Keratinocyte (primary cell): ENCODE measurements around the gene HPS1. TPM values are rescaled to one million over a fixed set of nuclear protein-coding genes. Genes with fewer than 3 reads are reported as not detected.

ENCODE experiments used
- DNase-seq: peaks from one replicate; pipeline ENCODE4 v3.0.0-alpha.2; 2011; ENCODE audit warnings: low read depth, missing footprints, low spot score
- FAIRE-seq: peaks from 2 replicates; lab custom pipeline; 2011; peaks lifted over from hg19 to GRCh38; lab: Jason Lieb, UNC
- H2AFZ ChIP-seq: 2 replicates; pipeline ENCODE4 v1.6.0; 2012; ENCODE audit warnings: low read length, control low read depth, inconsistent platforms; ENCODE audit not compliant: control insufficient read depth
- H3K27ac ChIP-seq: 2 replicates; pipeline ENCODE4 v1.5.1; 2011; ENCODE audit warnings: low read length; ENCODE audit not compliant: control insufficient read depth, insufficient read depth
- H3K27me3 ChIP-seq: 3 replicates; pipeline ENCODE4 v1.6.0; 2011; ENCODE audit warnings: low read length; ENCODE audit not compliant: control insufficient read depth, insufficient read depth; ENCODE audit errors: extremely low read depth
- H3K36me3 ChIP-seq, 2 experiments: 2 replicates in 1 of 2; 3 replicates in 1 of 2; pipeline ENCODE4 v1.5.1; 2011; ENCODE audit warnings: low read length in 2 of 2, mild to moderate bottlenecking in 1 of 2; ENCODE audit not compliant: control insufficient read depth in 2 of 2, insufficient read depth in 2 of 2; ENCODE audit errors: extremely low read depth in 1 of 2
- H3K4me1 ChIP-seq: 3 replicates; pipeline ENCODE4 v1.5.1; 2011; ENCODE audit warnings: low read length; ENCODE audit not compliant: control insufficient read depth, insufficient read depth; ENCODE audit errors: extremely low read depth
- H3K4me2 ChIP-seq: 3 replicates; pipeline ENCODE4 v1.6.0; 2011; ENCODE audit warnings: low read depth, low read length; ENCODE audit not compliant: control insufficient read depth, insufficient read depth; ENCODE audit errors: extremely low read depth
- H3K4me3 ChIP-seq, 3 experiments: fragments of 200-600 bp in 1 of 3; sonication (generic) in 1 of 3; 2 replicates in 2 of 3; 3 replicates in 1 of 3; pipeline ENCODE4 v1.5.1; 2011 to 2016; ENCODE audit warnings: low read length in 3 of 3, mild to moderate bottlenecking in 3 of 3, control low read depth in 2 of 3, inconsistent platforms in 1 of 3, low read depth in 1 of 3, mixed read lengths in 1 of 3, mixed run types in 1 of 3, moderate library complexity in 1 of 3; ENCODE audit not compliant: control insufficient read depth in 2 of 3, insufficient read depth in 2 of 3; ENCODE audit errors: extremely low read depth in 1 of 3
- H3K79me2 ChIP-seq: 2 replicates; pipeline ENCODE4 v1.6.0; 2012; ENCODE audit warnings: low read length; ENCODE audit not compliant: control insufficient read depth, insufficient read depth
- H3K9ac ChIP-seq: 3 replicates; pipeline ENCODE4 v1.6.0; 2011; ENCODE audit warnings: low read length; ENCODE audit not compliant: control insufficient read depth, insufficient read depth; ENCODE audit errors: extremely low read depth
- H3K9me1 ChIP-seq: 3 replicates; pipeline ENCODE4 v1.6.0; 2011; ENCODE audit warnings: low read length; ENCODE audit not compliant: control insufficient read depth, insufficient read depth; ENCODE audit errors: extremely low read depth
- H3K9me3 ChIP-seq: 2 replicates; pipeline ENCODE4 v1.5.1; 2012; ENCODE audit warnings: low read depth, low read length; ENCODE audit not compliant: control insufficient read depth
- H4K20me1 ChIP-seq: 3 replicates; pipeline ENCODE4 v1.6.0; 2011; ENCODE audit warnings: low read length; ENCODE audit not compliant: control insufficient read depth, insufficient read depth; ENCODE audit errors: extremely low read depth
- CTCF ChIP-seq, 3 experiments: IDR thresholded peaks in 1 of 3; conservative IDR thresholded peaks in 1 of 3; optimal IDR thresholded peaks in 1 of 3; 2 replicates in 2 of 3; 3 replicates in 1 of 3; pipeline versions ENCODE3 to v1.5.1; 2011; ENCODE audit warnings: low read length in 3 of 3, mild to moderate bottlenecking in 3 of 3, moderate library complexity in 2 of 3, control low read depth in 1 of 3, inconsistent platforms in 1 of 3; ENCODE audit not compliant: insufficient read depth in 2 of 3; ENCODE audit errors: extremely low read depth in 1 of 3
- EZH2 ChIP-seq: IDR thresholded peaks from one replicate; pipeline ENCODE4 v1.6.1; 2012; ENCODE audit warnings: inconsistent platforms, mild to moderate bottlenecking, low read length, moderate library complexity
- dilution Hi-C: fragments of 300-500 bp; cut with MboI; formaldehyde crosslinking; loops from one replicate; pipeline ENCODE4 v1.7.0; 2020; ENCODE audit warnings: low sequenced_read_pairs; ENCODE audit not compliant: extremely low pct_ligation_motif_present
- polyA plus RNA-seq, 5 experiments: library from polyadenylated mRNA; depleted of rRNA in 3 of 5; stranded (reverse) in 3 of 5; stranded (forward) in 1 of 5; unstranded in 1 of 5; fragments of >200 nt; gene quantifications; 1 replicate in 1 of 5; 2 replicates in 3 of 5; 3 replicates in 1 of 5; pipeline versions ENCODE4 v1.2.1 to v1.2.3, GENCODE V29; 2011 to 2012; ENCODE audit warnings: missing spikeins in 2 of 5, low read depth in 1 of 5, low replicate concordance in 1 of 5

Gene HPS1
- polyA plus RNA-seq, 1 donor (not counting 4 experiments of a cell fraction or from before 2014, with no cell fraction given), result 39.4 TPM

- no peak for TF ChIP-seq EZH2
- no peak overlapping the region for H3K9ac ChIP-seq
- no peak for FAIRE-seq
- H3K27ac ChIP-seq, result no peak overlapping the region
- no peaks in the 10 kb centered on the region for H3K36me3 ChIP-seq
- H3K4me3 ChIP-seq, result no peak overlapping the region
- no peaks in the 10 kb centered on the region for H4K20me1 ChIP-seq
- H3K4me1 ChIP-seq, result peaks cover 10% of the 10 kb centered on the region
- no peak overlapping the region for H3K4me2 ChIP-seq
- dilution Hi-C loops, result no loop called here
- no peaks in the 10 kb centered on the region for H3K27me3 ChIP-seq
- no peaks in the 10 kb centered on the region for H3K9me3 ChIP-seq
- no peaks in the 10 kb centered on the region for H3K9me1 ChIP-seq
- no peak for DNase-seq
- no peak overlapping the region for H2AFZ ChIP-seq
- no peaks in the 10 kb centered on the region for H3K79me2 ChIP-seq
Measured at GRCh38 chr10:98394851-98395440, 51.8 kb downstream of the HPS1 start.

DNA sequence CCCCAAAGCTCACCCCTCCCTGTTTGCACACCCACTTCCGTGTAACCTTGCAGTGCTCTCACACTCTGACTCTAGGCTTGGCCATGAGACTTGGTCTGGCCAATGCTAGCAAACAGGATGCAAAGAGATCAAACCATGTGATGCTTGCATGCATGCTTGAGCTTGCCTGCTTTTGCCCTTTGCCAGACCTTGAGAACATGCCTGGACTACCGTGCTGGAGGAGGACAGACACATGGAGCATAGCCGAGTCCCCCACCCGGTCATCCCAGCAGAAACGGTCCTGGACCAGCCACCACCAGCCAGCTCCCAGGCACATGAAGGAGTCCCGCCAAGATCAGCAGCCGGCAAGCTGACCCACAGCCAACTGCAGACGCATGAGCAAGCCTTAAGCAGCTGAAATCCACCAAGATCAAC, 55.1 kb downstream of the HPS1 start:
- Histone ChIP-seq H3K4me1 (peaks cover 10% of the 10 kb centered on the region), H3K36me3 (no peaks in the 10 kb centered on the region), H3K4me3 (no peak overlapping the region), H3K4me2 (no peak overlapping the region), H3K79me2 (no peaks in the 10 kb centered on the region), H3K27me3 (no peaks in the 10 kb centered on the region), H2AFZ (no peak overlapping the region), H3K27ac (no peak overlapping the region), H4K20me1 (no peaks in the 10 kb centered on the region), H3K9ac (no peak overlapping the region), H3K9me1 (no peaks in the 10 kb centered on the region), H3K9me3 (no peaks in the 10 kb centered on the region)
- TF ChIP-seq CTCF (optimal IDR thresholded peaks at IDR 0.05 in 1 of 3, IDR thresholded peaks at IDR 0.05 in 1 of 3, conservative IDR thresholded peaks at IDR 0.05 in 1 of 3; ENCODE audit: extremely low read depth in 1 of 3, insufficient read depth in 2 of 3, low read length in 3 of 3) (no peak), EZH2 (no peak)
- no peak for DNase-seq
- peak; percentile 43 for FAIRE-seq
- dilution Hi-C loops, result no loop called here

- H3K4me1 ChIP-seq, result peaks cover 10% of the 10 kb centered on the region
- H3K27me3 ChIP-seq, result no peaks in the 10 kb centered on the region
- no peak overlapping the region for H3K9ac ChIP-seq
- no peaks in the 10 kb centered on the region for H3K9me1 ChIP-seq
- H3K27ac ChIP-seq, result no peak overlapping the region
- no peaks in the 10 kb centered on the region for H3K79me2 ChIP-seq
- no peaks in the 10 kb centered on the region for H3K9me3 ChIP-seq
- DNase-seq (no peak), FAIRE-seq (no peak)
- H4K20me1 ChIP-seq, result no peaks in the 10 kb centered on the region
- H3K36me3 ChIP-seq, result no peaks in the 10 kb centered on the region
- H3K4me3 ChIP-seq, result no peak overlapping the region
- H2AFZ ChIP-seq, result no peak overlapping the region
- no peak overlapping the region for H3K4me2 ChIP-seq
- dilution Hi-C loops, result no loop called here
- no peak for TF ChIP-seq EZH2
- no peak for TF ChIP-seq CTCF (optimal IDR thresholded peaks at IDR 0.05 in 1 of 3, IDR thresholded peaks at IDR 0.05 in 1 of 3, conservative IDR thresholded peaks at IDR 0.05 in 1 of 3; ENCODE audit: extremely low read depth in 1 of 3, insufficient read depth in 2 of 3, low read length in 3 of 3)
Measured at GRCh38 chr10:98391065-98391464, 55.7 kb downstream of the HPS1 start.
